Mucosa of descending colon (tissue), 3 donors: ENCODE data around the gene LRRFIP2. TPM values are rescaled to one million over a fixed set of nuclear protein-coding genes. Genes with fewer than 3 reads are reported as not detected.
"Not testable (repeated sequence)": the region's sequence is repeated elsewhere in the genome, so short reads cannot be mapped to it uniquely, and the experiment has no call there.

Experiments used
- ATAC-seq: fragments of 200-7000 bp; cut with Tn5 transposase; one replicate; pipeline ENCODE4 v1.9.1; 2020; ENCODE audit warnings: mild to moderate bottlenecking, moderate library complexity
- DNase-seq, 3 donors: peaks; one replicate each; pipeline ENCODE4 v3.0.0-alpha.2; 2020
- H3K36me3 ChIP-seq: fragments of 200-600 bp; one replicate; pipeline ENCODE4 v1.8.0; 2021; ENCODE audit warnings: low read depth, mild to moderate bottlenecking
- H3K4me1 ChIP-seq: fragments of 200-600 bp; one replicate; pipeline ENCODE4 v1.8.0; 2021; ENCODE audit warnings: low read depth, mild to moderate bottlenecking
- H3K4me3 ChIP-seq: fragments of 200-600 bp; one replicate; pipeline ENCODE4 v1.8.0; 2021; ENCODE audit warnings: mild to moderate bottlenecking
- H3K9me3 ChIP-seq: fragments of 200-600 bp; one replicate; pipeline ENCODE4 v1.8.0; 2021; ENCODE audit warnings: mild to moderate bottlenecking
- intact Hi-C, 2 donors: fragments of 100-400 bp; cut with DNase I in 1 of 2; cut with micrococcal nuclease in 1 of 2; formaldehyde crosslinking; loops; one replicate each; pipeline versions ENCODE4 v1.11.0 to v1.11.1; 2022; cut with DNase I, micrococcal nuclease
- long read RNA-seq, 2 donors: library from polyadenylated mRNA; unstranded; transcript quantifications; one replicate each; pipeline ENCODE4 v2.0.0, GENCODE V29; 2019 to 2021
- total RNA-seq, 3 donors: library from RNA; stranded (reverse); fragmentation: NEBNext Ultra II Directional in 2 of 3; extraction: Animal tissue kit (Norgen Biotek cat#: 25700) in 2 of 3; gene quantifications; one replicate each; pipeline versions ENCODE4 v1.2.1 to v1.2.4, GENCODE V29; 2021 to 2023
- TF ChIP-seq, protein P1 (sequence below): fragments of 200-600 bp; IDR thresholded peaks from one replicate; pipeline ENCODE4 v1.8.0; 2022; ENCODE audit warnings: antibody characterized with exemption, mild to moderate bottlenecking
- donor health status: DM: no; HTN: no; CAD: no; lungs with moderate emphysema.
- donor health status: DM: no; HTN: no; CAD: no.
- donor health status: DM: no; HTN: yes; CAD: no.

Gene LRRFIP2, protein sequence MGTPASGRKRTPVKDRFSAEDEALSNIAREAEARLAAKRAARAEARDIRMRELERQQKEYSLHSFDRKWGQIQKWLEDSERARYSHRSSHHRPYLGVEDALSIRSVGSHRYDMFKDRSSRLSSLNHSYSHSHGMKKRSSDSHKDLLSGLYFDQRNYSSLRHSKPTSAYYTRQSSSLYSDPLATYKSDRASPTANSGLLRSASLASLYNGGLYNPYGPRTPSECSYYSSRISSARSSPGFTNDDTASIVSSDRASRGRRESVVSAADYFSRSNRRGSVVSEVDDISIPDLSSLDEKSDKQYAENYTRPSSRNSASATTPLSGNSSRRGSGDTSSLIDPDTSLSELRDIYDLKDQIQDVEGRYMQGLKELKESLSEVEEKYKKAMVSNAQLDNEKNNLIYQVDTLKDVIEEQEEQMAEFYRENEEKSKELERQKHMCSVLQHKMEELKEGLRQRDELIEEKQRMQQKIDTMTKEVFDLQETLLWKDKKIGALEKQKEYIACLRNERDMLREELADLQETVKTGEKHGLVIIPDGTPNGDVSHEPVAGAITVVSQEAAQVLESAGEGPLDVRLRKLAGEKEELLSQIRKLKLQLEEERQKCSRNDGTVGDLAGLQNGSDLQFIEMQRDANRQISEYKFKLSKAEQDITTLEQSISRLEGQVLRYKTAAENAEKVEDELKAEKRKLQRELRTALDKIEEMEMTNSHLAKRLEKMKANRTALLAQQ
- 100 to 1,000 TPM in 2 of 3 donors, 10 to 100 TPM in 1; 89.9 to 136 (median 128) TPM for total RNA-seq
- long read RNA-seq, donor 1, transcript LRRFIP2-202 (14 exons, 2,821 nt) = minor isoform, 7 of 83 reads
- long read RNA-seq, donor 1, transcript LRRFIP2-205 (15 exons, 2,522 nt) = major isoform, 16 of 83 reads
- long read RNA-seq, donor 1, partial matches to known transcripts = 5 of 83 reads
- long read RNA-seq, donor 1, other reads (novel, unspliced or antisense) = 51 of 83 reads
- long read RNA-seq, donor 2, partial matches to known transcripts = 26 of 91 reads
- long read RNA-seq, donor 2, other reads (novel, unspliced or antisense) = 54 of 91 reads

DNA sequence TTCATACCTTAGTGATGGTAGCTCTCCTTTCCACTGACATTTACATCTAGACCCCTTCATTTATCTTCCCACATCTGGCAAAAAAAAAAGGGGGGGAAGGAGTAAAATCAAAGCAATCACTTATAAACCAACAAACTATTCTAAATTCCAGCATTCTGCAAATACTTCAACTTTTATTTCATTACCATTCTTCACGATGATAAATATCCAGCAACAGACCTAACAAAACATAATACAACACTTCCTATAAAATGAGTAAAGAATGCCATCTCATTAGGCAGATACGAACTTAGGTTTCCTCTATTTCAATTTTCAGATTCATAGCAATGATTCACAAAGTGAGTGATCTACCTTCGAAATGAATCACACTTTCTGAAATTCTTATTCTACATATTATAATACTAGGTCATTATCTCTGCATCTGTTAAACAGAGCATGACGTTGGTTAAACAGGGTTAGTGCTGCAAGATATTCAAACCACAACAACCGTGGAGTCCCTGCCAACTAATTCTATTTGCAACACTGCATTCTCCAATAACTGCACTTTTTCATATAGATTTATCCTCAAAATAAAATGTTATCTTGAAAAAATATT is at the start of gene LRRFIP2:
LRRFIP2 (minus strand) TSS at position 51 of the 595 bp plus-strand sequence. CDS start 25,599 bp downstream, outside the sequence.
- Histone ChIP-seq H3K36me3 (no peaks in the 10 kb centered on the region), H3K4me1 (peaks cover 35% of the 10 kb centered on the region), H3K4me3 (peak within 1 kb of the TSS; percentile 98), H3K9me3 (no peaks in the 10 kb centered on the region)
- DNase-seq (no peak), ATAC-seq (no peak)
- TF ChIP-seq, protein P1, sequence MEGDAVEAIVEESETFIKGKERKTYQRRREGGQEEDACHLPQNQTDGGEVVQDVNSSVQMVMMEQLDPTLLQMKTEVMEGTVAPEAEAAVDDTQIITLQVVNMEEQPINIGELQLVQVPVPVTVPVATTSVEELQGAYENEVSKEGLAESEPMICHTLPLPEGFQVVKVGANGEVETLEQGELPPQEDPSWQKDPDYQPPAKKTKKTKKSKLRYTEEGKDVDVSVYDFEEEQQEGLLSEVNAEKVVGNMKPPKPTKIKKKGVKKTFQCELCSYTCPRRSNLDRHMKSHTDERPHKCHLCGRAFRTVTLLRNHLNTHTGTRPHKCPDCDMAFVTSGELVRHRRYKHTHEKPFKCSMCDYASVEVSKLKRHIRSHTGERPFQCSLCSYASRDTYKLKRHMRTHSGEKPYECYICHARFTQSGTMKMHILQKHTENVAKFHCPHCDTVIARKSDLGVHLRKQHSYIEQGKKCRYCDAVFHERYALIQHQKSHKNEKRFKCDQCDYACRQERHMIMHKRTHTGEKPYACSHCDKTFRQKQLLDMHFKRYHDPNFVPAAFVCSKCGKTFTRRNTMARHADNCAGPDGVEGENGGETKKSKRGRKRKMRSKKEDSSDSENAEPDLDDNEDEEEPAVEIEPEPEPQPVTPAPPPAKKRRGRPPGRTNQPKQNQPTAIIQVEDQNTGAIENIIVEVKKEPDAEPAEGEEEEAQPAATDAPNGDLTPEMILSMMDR = no peak
- intact Hi-C loops = no loop called here

DNA sequence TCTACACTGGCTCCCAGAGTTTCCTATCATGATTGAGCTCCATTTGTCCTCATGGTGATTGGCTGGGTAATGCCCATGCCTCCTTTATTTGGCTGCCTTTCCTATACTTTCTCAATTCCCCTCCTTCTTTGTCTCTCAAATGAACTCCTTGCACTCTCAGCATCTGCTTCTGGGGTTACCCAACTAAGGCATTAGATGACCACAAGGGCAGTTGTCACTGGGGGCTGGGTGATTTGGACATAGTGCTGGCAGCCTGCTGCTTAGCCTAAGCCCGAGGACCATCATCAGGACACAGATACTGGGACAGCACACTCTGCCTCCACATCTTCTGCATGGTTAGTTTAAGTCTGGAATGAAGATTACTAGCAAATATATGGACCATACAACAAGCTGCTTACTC is 49.2 kb upstream of the LRRFIP2 start:
- H3K36me3 ChIP-seq = no peaks in the 10 kb centered on the region
- intact Hi-C loops = no loop called here
- DNase-seq = no peak
- ATAC-seq = no peak
- TF ChIP-seq, protein P1 = no peak
- H3K9me3 ChIP-seq = no peaks in the 10 kb centered on the region
- H3K4me3 ChIP-seq = no peak overlapping the region
- no peaks in the 10 kb centered on the region for H3K4me1 ChIP-seq

DNA sequence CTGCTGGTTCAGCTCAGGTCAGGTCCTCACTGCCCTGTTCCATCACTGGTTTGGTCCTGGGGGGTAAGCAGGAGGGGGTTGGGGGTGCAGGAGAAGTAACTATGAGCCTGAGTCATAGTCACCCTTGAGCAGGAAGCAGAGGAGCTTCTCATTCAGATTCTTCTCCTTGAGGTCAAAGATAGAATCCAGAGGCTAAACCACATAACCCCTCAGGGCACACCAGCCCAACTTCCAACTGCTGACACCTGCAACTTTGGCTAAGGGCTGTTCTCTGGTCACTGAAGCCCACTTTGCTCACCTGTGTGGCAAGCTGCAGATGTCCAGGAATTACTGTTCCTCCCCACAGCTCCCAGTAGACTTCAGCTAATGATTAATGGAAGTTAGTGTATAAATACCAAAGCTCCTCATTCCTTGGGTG is 48.8 kb upstream of the LRRFIP2 start:
- ATAC-seq (peak; percentile 26), DNase-seq (no peak)
- intact Hi-C loops = no loop called here
- Histone ChIP-seq H3K36me3 (no peaks in the 10 kb centered on the region), H3K4me1 (no peaks in the 10 kb centered on the region), H3K4me3 (no peak overlapping the region), H3K9me3 (no peaks in the 10 kb centered on the region)
- TF ChIP-seq, protein P1 = no peak

DNA sequence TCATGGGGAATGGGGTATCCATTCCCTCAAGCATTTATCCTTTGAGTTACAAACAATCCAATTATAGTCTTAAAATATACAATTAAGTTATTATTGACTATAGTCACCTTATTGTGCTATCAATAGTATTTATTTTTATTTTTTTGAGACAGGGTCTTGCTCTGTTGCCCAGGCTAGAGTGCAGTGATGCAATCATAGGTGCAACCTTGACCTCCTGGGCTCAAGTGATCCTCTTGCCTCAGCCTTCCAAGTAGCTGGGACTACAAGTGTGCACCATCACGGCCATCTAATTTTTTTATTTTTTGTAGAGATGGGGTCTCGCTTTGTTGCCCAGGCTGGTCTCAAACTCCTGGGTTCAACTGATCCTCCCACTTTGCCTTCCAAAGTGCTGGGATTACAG is 48.2 kb upstream of the LRRFIP2 start:
- H3K4me1 ChIP-seq, intact Hi-C loops, H3K4me3 ChIP-seq, H3K36me3 ChIP-seq, H3K9me3 ChIP-seq, ATAC-seq, DNase-seq: not testable (repeated sequence)

DNA sequence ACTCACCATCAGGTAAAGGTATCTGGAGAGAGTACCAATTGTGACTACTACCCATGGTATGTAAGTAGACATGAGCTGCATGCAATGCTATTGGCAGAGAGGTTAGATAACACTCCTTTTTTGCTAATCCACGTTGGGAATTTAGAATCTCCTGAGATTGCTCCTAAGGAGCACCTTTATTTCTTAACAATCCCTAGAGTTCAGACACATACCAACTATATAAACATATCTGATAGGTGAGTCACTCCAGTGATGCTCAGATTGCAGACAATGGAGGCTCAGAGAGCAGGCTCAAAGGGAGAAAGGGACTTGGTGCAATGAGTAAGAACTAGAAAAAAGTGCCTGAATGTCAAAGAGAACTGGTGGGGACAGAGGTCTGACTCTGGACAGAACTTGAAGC is 47.0 kb upstream of the LRRFIP2 start:
- no peak for DNase-seq
- H3K4me1 ChIP-seq = no peaks in the 10 kb centered on the region
- TF ChIP-seq, protein P1 = no peak
- no peaks in the 10 kb centered on the region for H3K36me3 ChIP-seq
- intact Hi-C loops = no loop called here
- ATAC-seq = peak; percentile 53
- no peaks in the 10 kb centered on the region for H3K9me3 ChIP-seq
- H3K4me3 ChIP-seq = no peak overlapping the region
